HepG2 (cell line): Measurements from ENCODE around the gene OGFR. TPM values are rescaled to one million over a fixed set of nuclear protein-coding genes. Genes with fewer than 3 reads are reported as not detected.

Source experiments
- BORCS8-MEF2B ChIP-seq: sonication (generic); formaldehyde crosslinking; IDR thresholded peaks from 2 replicates; pipeline ENCODE4 v1.8.0; 2022; ENCODE audit warnings: mild to moderate bottlenecking, missing genetic modification reagents
- BRD4 ChIP-seq: sonication (generic); formaldehyde crosslinking; IDR thresholded peaks from 2 replicates; pipeline ENCODE4 v1.4.0; 2020; ENCODE audit warnings: missing genetic modification reagents
- CREB1 ChIP-seq, 2 experiments: fragments of 450-650 bp in 1 of 2; IDR thresholded peaks; 2 replicates each; pipeline ENCODE4 v1.6.1; 2016 to 2017; ENCODE audit warnings: control low read depth in 1 of 2, mild to moderate bottlenecking in 1 of 2, missing compliant biosample characterization in 1 of 2, missing genetic modification characterization in 1 of 2
- DNMT3B ChIP-seq: conservative IDR thresholded peaks from 2 replicates; pipeline ENCODE4 v1.6.1; 2016; ENCODE audit warnings: missing biosample characterization, control low read depth
- ELF3 ChIP-seq: IDR thresholded peaks from 2 replicates; pipeline ENCODE4 v1.6.1; 2016; ENCODE audit warnings: missing genetic modification reagents, missing compliant biosample characterization
- EP300 ChIP-seq, 3 experiments: sonication (generic) in 1 of 3; formaldehyde crosslinking in 1 of 3; IDR thresholded peaks; 2 replicates each; pipeline versions ENCODE4 v1.5.1 to v1.6.1; 2011 to 2020; ENCODE audit warnings: low read depth in 2 of 3, low read length in 2 of 3, borderline replicate concordance in 1 of 3, improper control_type of control experiment in 1 of 3, mild to moderate bottlenecking in 1 of 3, missing genetic modification reagents in 1 of 3, moderate library complexity in 1 of 3
- HHEX ChIP-seq: IDR thresholded peaks from 2 replicates; pipeline ENCODE4 v1.6.1; 2016; ENCODE audit warnings: control low read depth
- KDM1A ChIP-seq: IDR thresholded peaks from 2 replicates; pipeline ENCODE4 v1.6.1; 2016; ENCODE audit warnings: missing compliant biosample characterization
- NCOR1 ChIP-seq: fragments of 200-600 bp; sonication (generic); IDR thresholded peaks from 2 replicates; pipeline ENCODE4 v1.7.0; 2017; ENCODE audit warnings: antibody characterized with exemption, low read length, borderline replicate concordance
- PAX8 ChIP-seq: sonication (generic); formaldehyde crosslinking; IDR thresholded peaks from 2 replicates; pipeline ENCODE4 v1.8.0; 2022; ENCODE audit warnings: mild to moderate bottlenecking, missing genetic modification reagents, borderline replicate concordance
- PCBP1 ChIP-seq: fragments of 200-400 bp; formaldehyde crosslinking; IDR thresholded peaks from 2 replicates; pipeline ENCODE4 v1.6.1; 2017; ENCODE audit warnings: mild to moderate bottlenecking, low read depth, low read length, borderline replicate concordance
- PTBP1 ChIP-seq: fragments of 200-400 bp; formaldehyde crosslinking; IDR thresholded peaks from 2 replicates; pipeline ENCODE4 v1.6.1; 2018; ENCODE audit warnings: low read length, low read depth; ENCODE audit not compliant: poor library complexity, severe bottlenecking
- RXRB ChIP-seq: IDR thresholded peaks from 2 replicates; pipeline ENCODE4 v1.6.1; 2016; ENCODE audit warnings: borderline replicate concordance, missing genetic modification reagents, missing compliant biosample characterization
- SNAPC2 ChIP-seq: sonication (generic); formaldehyde crosslinking; IDR thresholded peaks from 2 replicates; pipeline ENCODE4 v1.8.1; 2022; ENCODE audit warnings: mild to moderate bottlenecking, missing genetic modification reagents
- SRY ChIP-seq: sonication (generic); formaldehyde crosslinking; IDR thresholded peaks from 2 replicates; pipeline ENCODE4 v1.8.0; 2022; ENCODE audit warnings: mild to moderate bottlenecking, missing genetic modification reagents
- SYNCRIP ChIP-seq: fragments of 200-400 bp; formaldehyde crosslinking; IDR thresholded peaks from 2 replicates; pipeline ENCODE4 v1.6.1; 2018; ENCODE audit warnings: mild to moderate bottlenecking, low read depth, low read length; ENCODE audit not compliant: insufficient read depth
- ZBTB4 ChIP-seq: sonication (generic); formaldehyde crosslinking; IDR thresholded peaks from 2 replicates; pipeline ENCODE4 v1.4.0; 2020; ENCODE audit warnings: missing genetic modification reagents, mild to moderate bottlenecking, borderline replicate concordance
- ZFX ChIP-seq: sonication (generic); formaldehyde crosslinking; IDR thresholded peaks from 2 replicates; pipeline ENCODE4 v1.4.0; 2020; ENCODE audit warnings: mild to moderate bottlenecking, low read depth, missing genetic modification reagents, moderate library complexity
- ZMAT5 ChIP-seq: sonication (generic); formaldehyde crosslinking; IDR thresholded peaks from 2 replicates; pipeline ENCODE4 v1.5.0; 2020; ENCODE audit warnings: mild to moderate bottlenecking, low read depth, missing genetic modification reagents, borderline replicate concordance
- ZMYM4 ChIP-seq: sonication (generic); formaldehyde crosslinking; IDR thresholded peaks from 2 replicates; pipeline ENCODE4 v1.8.1; 2023; ENCODE audit warnings: mild to moderate bottlenecking, missing genetic modification reagents
- ZNF343 ChIP-seq: sonication (generic); formaldehyde crosslinking; IDR thresholded peaks from 2 replicates; pipeline ENCODE4 v1.4.0; 2020; ENCODE audit warnings: mild to moderate bottlenecking, missing genetic modification reagents
- ZNF557 ChIP-seq: sonication (generic); formaldehyde crosslinking; IDR thresholded peaks from 2 replicates; pipeline ENCODE4 v1.4.0; 2020; ENCODE audit warnings: missing genetic modification reagents
- polyA plus RNA-seq, 8 experiments: library from polyadenylated mRNA; depleted of rRNA in 3 of 8; stranded (reverse) in 7 of 8; unstranded in 1 of 8; fragments of >200 nt; fragmentation: Illumina TruSeq in 4 of 8; extraction: Trizol in 4 of 8; gene quantifications; 2 replicates each; pipeline versions ENCODE4 v1.2.1 to v1.2.3, GENCODE V29; 2011 to 2016; ENCODE audit warnings: low read depth in 4 of 8, missing spikeins in 1 of 8, mixed read lengths in 1 of 8; ENCODE audit not compliant: insufficient read depth in 1 of 8
- total RNA-seq, 5 experiments: library from RNA; depleted of rRNA; stranded (reverse); fragments of >200 nt; fragmentation: Illumina TruSeq; extraction: Trizol; gene quantifications; 2 replicates each; pipeline ENCODE4 v1.2.3, GENCODE V29; 2016; ENCODE audit warnings: low read depth in 1 of 5
- TF ChIP-seq, protein P1 (sequence below): sonication (generic); formaldehyde crosslinking; IDR thresholded peaks from 2 replicates; pipeline ENCODE4 v1.5.0; 2020; ENCODE audit warnings: missing genetic modification reagents
- TF ChIP-seq, protein P2 (sequence below): IDR thresholded peaks from 2 replicates; pipeline ENCODE4 v1.6.1; 2016; ENCODE audit warnings: mild to moderate bottlenecking

The OGFR gene
- total and polyA plus RNA-seq, 2 of the 13 experiments (the other 11 are each of a cell fraction or from before 2014, with no cell fraction given) = 47.7 to 81.8 TPM

- no peak for TF ChIP-seq KDM1A (CRISPR knock-in tag)
- TF ChIP-seq ZMAT5 (CRISPR knock-in tag) = no peak
- TF ChIP-seq ZFX (CRISPR knock-in tag) = peak; percentile 88
- no peak for TF ChIP-seq NCOR1
- TF ChIP-seq ZBTB4 (CRISPR knock-in tag) = no peak
- peak; percentile 96 for TF ChIP-seq BORCS8-MEF2B (CRISPR knock-in tag)
- 0 out of 2 replicates have a peak, but pooled peaks have one; percentile 32 for TF ChIP-seq ZMYM4 (CRISPR knock-in tag)
- 0 out of 2 replicates have a peak, but pooled peaks have one; percentile 49 for TF ChIP-seq ZNF557
- TF ChIP-seq EP300 (IDR thresholded peaks at IDR 0.05; ENCODE audit: low read depth in 2 of 2, low read length in 2 of 2) = no peak
- TF ChIP-seq EP300 (CRISPR knock-in tag; IDR thresholded peaks at IDR 0.05; ENCODE audit: borderline replicate concordance) = no peak
- TF ChIP-seq PAX8 = no peak
- TF ChIP-seq ZNF343 (CRISPR knock-in tag) = peak; percentile 56
- no peak for TF ChIP-seq CREB1 (IDR thresholded peaks at IDR 0.05)
- no peak for TF ChIP-seq CREB1 (CRISPR knock-in tag; IDR thresholded peaks at IDR 0.05)
- no peak for TF ChIP-seq DNMT3B (CRISPR knock-in tag)
- no peak for TF ChIP-seq SYNCRIP
- TF ChIP-seq, protein P1, sequence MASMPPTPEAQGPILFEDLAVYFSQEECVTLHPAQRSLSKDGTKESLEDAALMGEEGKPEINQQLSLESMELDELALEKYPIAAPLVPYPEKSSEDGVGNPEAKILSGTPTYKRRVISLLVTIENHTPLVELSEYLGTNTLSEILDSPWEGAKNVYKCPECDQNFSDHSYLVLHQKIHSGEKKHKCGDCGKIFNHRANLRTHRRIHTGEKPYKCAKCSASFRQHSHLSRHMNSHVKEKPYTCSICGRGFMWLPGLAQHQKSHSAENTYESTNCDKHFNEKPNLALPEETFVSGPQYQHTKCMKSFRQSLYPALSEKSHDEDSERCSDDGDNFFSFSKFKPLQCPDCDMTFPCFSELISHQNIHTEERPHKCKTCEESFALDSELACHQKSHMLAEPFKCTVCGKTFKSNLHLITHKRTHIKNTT = no peak
- TF ChIP-seq, protein P2, sequence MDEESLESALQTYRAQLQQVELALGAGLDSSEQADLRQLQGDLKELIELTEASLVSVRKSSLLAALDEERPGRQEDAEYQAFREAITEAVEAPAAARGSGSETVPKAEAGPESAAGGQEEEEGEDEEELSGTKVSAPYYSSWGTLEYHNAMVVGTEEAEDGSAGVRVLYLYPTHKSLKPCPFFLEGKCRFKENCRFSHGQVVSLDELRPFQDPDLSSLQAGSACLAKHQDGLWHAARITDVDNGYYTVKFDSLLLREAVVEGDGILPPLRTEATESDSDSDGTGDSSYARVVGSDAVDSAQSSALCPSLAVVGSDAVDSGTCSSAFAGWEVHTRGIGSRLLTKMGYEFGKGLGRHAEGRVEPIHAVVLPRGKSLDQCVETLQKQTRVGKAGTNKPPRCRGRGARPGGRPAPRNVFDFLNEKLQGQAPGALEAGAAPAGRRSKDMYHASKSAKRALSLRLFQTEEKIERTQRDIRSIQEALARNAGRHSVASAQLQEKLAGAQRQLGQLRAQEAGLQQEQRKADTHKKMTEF = no peak
- 0 out of 2 replicates have a peak, but pooled peaks have one; percentile 59 for TF ChIP-seq SNAPC2
- peak; percentile 69 for TF ChIP-seq ELF3 (CRISPR knock-in tag)
- no peak for TF ChIP-seq PTBP1
- TF ChIP-seq PCBP1 = no peak
- no peak for TF ChIP-seq HHEX (CRISPR knock-in tag)
- peak; percentile 85; the same call in 1 of the 2 replicates for TF ChIP-seq SRY (CRISPR knock-in tag)
- TF ChIP-seq RXRB (CRISPR knock-in tag) = no peak
- TF ChIP-seq BRD4 (CRISPR knock-in tag) = peak; percentile 86
Measured at GRCh38 chr20:62804627-62805154, at the start of gene OGFR (continued).
